IMR-90 (cell line): Measurements from ENCODE around the gene XPO6. TPM values are rescaled to one million over a fixed set of nuclear protein-coding genes. Genes with fewer than 3 reads are reported as not detected.

Experiments
- ATAC-seq: fragments of 200-7000 bp; cut with Tn5 transposase; 2 replicates; pipeline ENCODE4 v1.9.1; 2020; ENCODE audit warnings: low read depth, mild to moderate bottlenecking, moderate library complexity
- BruUV-seq: library from RNA; stranded (reverse); fragments of 400-500 nt; replicated peaks from 2 replicates; lab custom pipeline; 2021; lab: Mats Ljungman, UMichigan
- CTCF ChIA-PET: fragments of 300-600 bp; formaldehyde crosslinking; extraction: SDS; loops from one replicate; lab custom pipeline; 2021; ENCODE audit warnings: antibody characterized with exemption; lab: Yijun Ruan, JAX
- POLR2A ChIA-PET: fragments of 300-600 bp; sonication (Branson Sonifier 250); formaldehyde crosslinking; loops from one replicate; lab custom pipeline; 2022; ENCODE audit warnings: antibody characterized with exemption; ENCODE audit not compliant: unreplicated experiment; lab: Charles Lee
- DNase-seq: peaks from one replicate; pipeline ENCODE4 v3.0.0; 2013
- H2AFZ ChIP-seq: replicated peaks from 2 replicates; pipeline ENCODE3; 2013; ENCODE audit warnings: low read length, mild to moderate bottlenecking; ENCODE audit not compliant: poor library complexity
- H2AK5ac ChIP-seq: 2 replicates; pipeline ENCODE4 v1.6.1; 2013; ENCODE audit warnings: low read depth, low read length, inconsistent platforms
- H2AK9ac ChIP-seq: replicated peaks from 2 replicates; pipeline ENCODE3; 2013; ENCODE audit warnings: mild to moderate bottlenecking, low read depth, low read length, moderate library complexity; ENCODE audit not compliant: poor library complexity
- H2BK120ac ChIP-seq: 2 replicates; pipeline ENCODE4 v1.6.1; 2013; ENCODE audit warnings: low read depth, low read length, inconsistent platforms
- H2BK15ac ChIP-seq: 3 replicates; pipeline ENCODE4 v1.6.1; 2013; ENCODE audit warnings: low read depth, low read length, inconsistent platforms
- H2BK20ac ChIP-seq: 2 replicates; pipeline ENCODE4 v1.6.1; 2013; ENCODE audit warnings: low read depth, mild to moderate bottlenecking, inconsistent platforms, low read length, moderate library complexity
- H2BK5ac ChIP-seq: 2 replicates; pipeline ENCODE4 v1.6.1; 2013; ENCODE audit warnings: mild to moderate bottlenecking, low read depth, low read length, inconsistent platforms; ENCODE audit not compliant: poor library complexity, severe bottlenecking
- H3K14ac ChIP-seq: replicated peaks from 2 replicates; pipeline ENCODE4 v1.6.1; 2013; ENCODE audit warnings: low read depth, low read length, inconsistent platforms
- H3K18ac ChIP-seq: 2 replicates; pipeline ENCODE4 v1.6.1; 2013; ENCODE audit warnings: low read depth, low read length, control low read depth
- H3K23ac ChIP-seq: 2 replicates; pipeline ENCODE4 v1.6.1; 2013; ENCODE audit warnings: low read depth, low read length, inconsistent platforms
- H3K27ac ChIP-seq: 2 replicates; pipeline ENCODE4 v1.5.1; 2013; ENCODE audit warnings: mild to moderate bottlenecking, control low read depth, low read length; ENCODE audit not compliant: insufficient read depth
- H3K27me3 ChIP-seq: 2 replicates; pipeline ENCODE4 v1.6.1; 2013; ENCODE audit warnings: low read length; ENCODE audit not compliant: control insufficient read depth, insufficient read depth
- H3K36me3 ChIP-seq: 2 replicates; pipeline ENCODE4 v1.6.1; 2013; ENCODE audit warnings: low read length, mixed read lengths; ENCODE audit not compliant: control insufficient read depth, insufficient read depth
- H3K4ac ChIP-seq: 2 replicates; pipeline ENCODE4 v1.6.1; 2013; ENCODE audit warnings: low read depth, low read length, inconsistent platforms
- H3K4me1 ChIP-seq: 2 replicates; pipeline ENCODE4 v1.6.1; 2013; ENCODE audit warnings: low read length, mixed read lengths; ENCODE audit not compliant: control insufficient read depth, insufficient read depth
- H3K4me2 ChIP-seq: 2 replicates; pipeline ENCODE4 v1.6.1; 2013; ENCODE audit warnings: low read depth, mild to moderate bottlenecking, control low read depth, low read length, moderate library complexity
- H3K4me3 ChIP-seq: 2 replicates; pipeline ENCODE4 v1.5.1; 2013; ENCODE audit warnings: low read depth, mild to moderate bottlenecking, control low read depth, low read length, moderate library complexity; ENCODE audit not compliant: insufficient read depth
- H3K56ac ChIP-seq: 2 replicates; pipeline ENCODE4 v1.6.1; 2013; ENCODE audit warnings: low read length, inconsistent platforms; ENCODE audit not compliant: insufficient read depth; ENCODE audit errors: extremely low read depth
- H3K79me1 ChIP-seq, 2 experiments: 2 replicates each; pipeline ENCODE4 v1.6.1; 2013; ENCODE audit warnings: low read length in 2 of 2, inconsistent platforms in 1 of 2, low read depth in 1 of 2
- H3K9ac ChIP-seq: 2 replicates; pipeline ENCODE4 v1.6.1; 2013; ENCODE audit warnings: low read depth, low read length, control low read depth
- H3K9me1 ChIP-seq: 2 replicates; pipeline ENCODE4 v1.6.1; 2013; ENCODE audit warnings: low read length, inconsistent platforms; ENCODE audit not compliant: insufficient read depth
- H3K9me3 ChIP-seq: 2 replicates; pipeline ENCODE4 v1.6.1; 2013; ENCODE audit warnings: low read length; ENCODE audit not compliant: control insufficient read depth, insufficient read depth
- H4K20me1 ChIP-seq: 2 replicates; pipeline ENCODE4 v1.6.1; 2013; ENCODE audit warnings: low read length, inconsistent platforms; ENCODE audit not compliant: insufficient read depth
- H4K5ac ChIP-seq: 2 replicates; pipeline ENCODE4 v1.6.1; 2013; ENCODE audit warnings: mild to moderate bottlenecking, low read depth, low read length, control low read depth
- H4K8ac ChIP-seq, 2 experiments: 2 replicates each; pipeline ENCODE4 v1.6.1; 2013; ENCODE audit warnings: low read depth in 2 of 2, low read length in 2 of 2, control low read depth in 1 of 2, inconsistent platforms in 1 of 2
- H4K91ac ChIP-seq: 2 replicates; pipeline ENCODE4 v1.6.1; 2013; ENCODE audit warnings: low read depth, low read length, inconsistent platforms; ENCODE audit not compliant: insufficient read depth
- CHD1 ChIP-seq: IDR thresholded peaks from 2 replicates; pipeline ENCODE4 v1.6.1; 2012; ENCODE audit warnings: low read depth, low read length, improper control_type of control experiment
- CTCF ChIP-seq: conservative IDR thresholded peaks from 2 replicates; pipeline ENCODE4 v1.5.1; 2012; ENCODE audit warnings: mild to moderate bottlenecking, low read depth, low read length, improper control_type of control experiment
- ELK1 ChIP-seq: fragments of 150-350 bp; IDR thresholded peaks from 2 replicates; pipeline ENCODE4 v1.6.1; 2016; ENCODE audit warnings: low read depth, mild to moderate bottlenecking, low read length, moderate library complexity, borderline replicate concordance
- FOS ChIP-seq: fragments of 150-350 bp; IDR thresholded peaks from 2 replicates; pipeline ENCODE4 v1.6.1; 2016; ENCODE audit warnings: low read depth, low read length
- POLR2A ChIP-seq: IDR thresholded peaks from 2 replicates; pipeline ENCODE4 v1.6.1; 2012; ENCODE audit warnings: mild to moderate bottlenecking, low read depth, low read length
- WGBS, 2 experiments: methylation state at CpG; one replicate each; pipeline versions ENCODE4 v1.1.5 to v1.1.7; 2013; ENCODE audit warnings: missing lambda C conversion rate in 2 of 2; ENCODE audit not compliant: insufficient read length in 1 of 2; ENCODE audit errors: extremely low coverage in 2 of 2; 5-methylcytosine and 5-hydroxymethylcytosine counted together
- dilution Hi-C: fragments of 300-500 bp; cut with HindIII; formaldehyde crosslinking; loops from one replicate; pipeline ENCODE4 v1.14.3; 2018; ENCODE audit warnings: low sequenced_read_pairs; ENCODE audit not compliant: unreplicated experiment
- in situ Hi-C: fragments of 300-500 bp; cut with MboI; formaldehyde crosslinking; loops from 3 replicates; pipeline ENCODE4 v1.14.3; 2019; ENCODE audit warnings: low sequenced_read_pairs, inconsistent platforms, mixed read lengths
- intact Hi-C: fragments of 100-400 bp; cut with micrococcal nuclease; formaldehyde crosslinking; loops from 2 replicates; pipeline ENCODE4 v1.10.0; 2022
- polyA plus RNA-seq, 3 experiments: library from polyadenylated mRNA; depleted of rRNA; stranded (reverse); fragments of >200 nt; gene quantifications; 2 replicates each; pipeline ENCODE4 v1.2.3, GENCODE V29; 2012; ENCODE audit warnings: low replicate concordance in 1 of 3
- total RNA-seq: library from RNA; depleted of rRNA; stranded (reverse); fragments of >200 nt; gene quantifications from 2 replicates; pipeline ENCODE4 v1.2.3, GENCODE V29; 2012

XPO6 gene
- total and polyA plus RNA-seq, 2 of the 4 experiments (the other 2 are of a cell fraction), result 108 to 184 TPM

- H3K23ac ChIP-seq, result no peak overlapping the region
- intact Hi-C loops, result loop anchor here (5.0 to 10.0 kb wide), 5 partner anchors 41 to 429 kb away; no protein-coding TSS in a partner anchor
Measured at GRCh38 chr16:28213396-28213795, 1.6 kb upstream of the XPO6 start.

More at GRCh38 chr16:28213396-28213795, 1.6 kb upstream of the XPO6 start:
- BruUV-seq, result no TSS peak
- Histone ChIP-seq H3K56ac (no peak overlapping the region), H3K4ac (no peak overlapping the region), H3K27ac (no peak overlapping the region), H3K27me3 (no peaks in the 10 kb centered on the region), H3K9me1 (peaks cover 14% of the 10 kb centered on the region), H3K18ac (no peak overlapping the region), H4K20me1 (peaks cover 20% of the 10 kb centered on the region), H2AFZ (no peak overlapping the region), H4K5ac (no peak overlapping the region), H3K9ac (no peak overlapping the region), H3K79me1 (peaks cover 0 to 21% of the 10 kb centered on the region in 2 experiments; a peak in 2 of 4 replicates), H2BK120ac (no peak overlapping the region), H4K91ac (no peak overlapping the region), H3K4me1 (peaks cover 5% of the 10 kb centered on the region; the same call in 1 of the 2 replicates), H3K4me3 (no peak overlapping the region), H2BK15ac (no peak overlapping the region), H3K14ac (no peak overlapping the region), H2BK20ac (no peak overlapping the region), H2AK9ac (no peak overlapping the region), H4K8ac (no peak overlapping the region), H3K4me2 (no peak overlapping the region), H3K9me3 (no peaks in the 10 kb centered on the region), H2BK5ac (no peak overlapping the region), H3K36me3 (peaks cover 9% of the 10 kb centered on the region), H2AK5ac (no peak overlapping the region)
- ATAC-seq (no peak), DNase-seq (no peak)
- POLR2A ChIA-PET, result no interaction called here
- in situ Hi-C loops (no loop called here), dilution Hi-C loops (no loop called here)
- CTCF ChIA-PET, result no interaction called here
- no CpG with 5 or more reads among the region's 3 CpGs for WGBS, 2 experiments
- TF ChIP-seq POLR2A, result no peak
- no peak for TF ChIP-seq CTCF
- no peak for TF ChIP-seq ELK1
- no peak for TF ChIP-seq CHD1
- TF ChIP-seq FOS, result no peak
